ENCODE results near the gene OR1M1. TPM values are rescaled to one million over a fixed set of nuclear protein-coding genes. Genes with fewer than 3 reads are reported as not detected.

The OR1M1 gene
- total and polyA plus RNA-seq, 10 of the 15 experiments (the other 5 are each of a cell fraction or from before 2014, with no cell fraction given), result not detected

- ChIA-PET CTCF (no interaction called here), RAD21 (ENCODE audit: unreplicated experiment) (no interaction called here), SMC1A (ENCODE audit: uncharacterized antibody, unreplicated experiment) (interaction anchor here (0.6 kb wide), 1 partner anchor 124 kb away, joined by 3 read pairs; no protein-coding TSS in a partner anchor), POLR2A (no interaction called here)
- FAIRE-seq, result no peak
- H3K9ac ChIP-seq (ENCODE audit: control insufficient read depth, insufficient read depth, low read length), result no peak overlapping the region
- in situ Hi-C loops (cut with MboI) (no loop called here), intact Hi-C loops (cut with micrococcal nuclease; ENCODE audit: unreplicated experiment) (no loop called here)
- TF ChIP-seq ATF7 (IDR thresholded peaks at IDR 0.05; ENCODE audit: low read depth) (no peak), E2F4 (IDR thresholded peaks at IDR 0.05; ENCODE audit: low read depth, low read length) (no peak), TAF1 (IDR thresholded peaks at IDR 0.05; ENCODE audit: borderline replicate concordance, low read depth, low read length) (no peak), ELK1 (IDR thresholded peaks at IDR 0.05; ENCODE audit: low read depth, low read length) (no peak), CBFB (IDR thresholded peaks at IDR 0.05; ENCODE audit: low read depth) (no peak), SIX5 (IDR thresholded peaks at IDR 0.05; ENCODE audit: low read depth, low read length, severe bottlenecking) (no peak)
- H3K4me3 ChIP-seq, result no peak overlapping the region
- no peaks in the 10 kb centered on the region; the same call in 2 of the 3 replicates for H3K9me3 ChIP-seq (replicated peaks; ENCODE audit: control insufficient read depth, insufficient read depth, low read length)
- no peaks in the 10 kb centered on the region for H3K4me1 ChIP-seq (ENCODE audit: control insufficient read depth, insufficient read depth, low read length)
- no TSS peak for BruUV-seq (replicated peaks)
- no peaks in the 10 kb centered on the region for H3K79me2 ChIP-seq (ENCODE audit: control insufficient read depth, insufficient read depth, low read length)
- DNase-seq (ENCODE audit: low read depth, low spot score), result no peak
- no peak overlapping the region for H3K4me2 ChIP-seq (ENCODE audit: control insufficient read depth, insufficient read depth)
- ATAC-seq, result no peak
- no peaks in the 10 kb centered on the region for H3K27me3 ChIP-seq (replicated peaks in 1 of 2; ENCODE audit: control insufficient read depth in 2 of 2, insufficient read depth in 2 of 2, low read length in 1 of 2)
- 60% methylated on average over 8 of the region's 8 CpGs for WGBS (ENCODE audit: insufficient coverage, insufficient replicate concordance, low lambda C conversion rate, missing lambda C conversion rate)
- no peaks in the 10 kb centered on the region for H3K36me3 ChIP-seq (ENCODE audit: control insufficient read depth in 2 of 2, insufficient read depth in 2 of 2, low read length in 1 of 2)
- no peaks in the 10 kb centered on the region for H4K20me1 ChIP-seq (ENCODE audit: control insufficient read depth, insufficient read depth)
- no peak overlapping the region for H3K27ac ChIP-seq (ENCODE audit: control insufficient read depth, insufficient read depth)
- no peak overlapping the region for H2AFZ ChIP-seq (ENCODE audit: control insufficient read depth, low read depth, low read length)
Observed at GRCh38 chr19:9041023-9041422, 45.8 kb upstream of the OR1M1 start.

- Histone ChIP-seq H3K79me2 (ENCODE audit: control insufficient read depth, insufficient read depth, low read length) (no peaks in the 10 kb centered on the region), H4K20me1 (ENCODE audit: control insufficient read depth, insufficient read depth) (no peaks in the 10 kb centered on the region), H3K4me1 (ENCODE audit: control insufficient read depth, insufficient read depth, low read length) (no peaks in the 10 kb centered on the region), H3K27ac (ENCODE audit: control insufficient read depth, insufficient read depth) (no peak overlapping the region), H3K4me3 (no peak overlapping the region), H3K4me2 (ENCODE audit: control insufficient read depth, insufficient read depth) (no peak overlapping the region), H3K9ac (ENCODE audit: control insufficient read depth, insufficient read depth, low read length) (no peak overlapping the region), H3K36me3 (ENCODE audit: control insufficient read depth in 2 of 2, insufficient read depth in 2 of 2, low read length in 1 of 2) (no peaks in the 10 kb centered on the region), H3K27me3 (replicated peaks in 1 of 2; ENCODE audit: control insufficient read depth in 2 of 2, insufficient read depth in 2 of 2, low read length in 1 of 2) (no peaks in the 10 kb centered on the region), H3K9me3 (replicated peaks; ENCODE audit: control insufficient read depth, insufficient read depth, low read length) (no peaks in the 10 kb centered on the region; the same call in 2 of the 3 replicates), H2AFZ (ENCODE audit: control insufficient read depth, low read depth, low read length) (no peak overlapping the region)
- FAIRE-seq, result no peak
- ChIA-PET RAD21 (ENCODE audit: unreplicated experiment) (no interaction called here), SMC1A (ENCODE audit: uncharacterized antibody, unreplicated experiment) (no interaction called here), CTCF (no interaction called here), POLR2A (no interaction called here)
- ATAC-seq, result no peak
- DNase-seq (ENCODE audit: low read depth, low spot score), result no peak
- no TSS peak for BruUV-seq (replicated peaks)
- in situ Hi-C loops (cut with MboI) (no loop called here), intact Hi-C loops (cut with micrococcal nuclease; ENCODE audit: unreplicated experiment) (no loop called here)
- 61% methylated on average over 5 of the region's 5 CpGs for WGBS (ENCODE audit: insufficient coverage, insufficient replicate concordance, low lambda C conversion rate, missing lambda C conversion rate)
- TF ChIP-seq SUPT20H (IDR thresholded peaks at IDR 0.05; ENCODE audit: borderline replicate concordance, control insufficient read depth, low read depth, low read length) (no peak), HCFC1 (IDR thresholded peaks at IDR 0.05; ENCODE audit: low read length) (no peak), E2F4 (IDR thresholded peaks at IDR 0.05; ENCODE audit: low read depth, low read length) (no peak), IRF5 (IDR thresholded peaks at IDR 0.05; ENCODE audit: borderline replicate concordance) (no peak)
Observed at GRCh38 chr19:9043524-9043923, 43.3 kb upstream of the OR1M1 start.

Data from GM12878 (cell line).